HG03066 (cell line): ENCODE data around the gene HNF1B.

Experiments
- ATAC-seq: cut with Tn5 transposase; IDR thresholded peaks from one replicate; pipeline ENCODE4 v1.9.1; 2021; ENCODE audit warnings: low read depth; ENCODE audit not compliant: unreplicated experiment

HNF1B gene

GRCh38 chr17:37761961-37762360 lies 17.1 kb upstream of the HNF1B start:
- ATAC-seq, result no peak

GRCh38 chr17:37761059-37761458 lies 16.2 kb upstream of the HNF1B start:
- no peak for ATAC-seq

GRCh38 chr17:37759014-37759637 lies 14.3 kb upstream of the HNF1B start:
- no peak for ATAC-seq

- ATAC-seq, result no peak
Observed at GRCh38 chr17:37756051-37756450, 11.2 kb upstream of the HNF1B start.

- no peak for ATAC-seq
Observed at GRCh38 chr17:37755455-37755854, 10.6 kb upstream of the HNF1B start.

- ATAC-seq, result no peak
Observed at GRCh38 chr17:37754363-37754762, 9.5 kb upstream of the HNF1B start.

GRCh38 chr17:37752482-37752881 lies 7.6 kb upstream of the HNF1B start:
- no peak for ATAC-seq

- no peak for ATAC-seq
Observed at GRCh38 chr17:37750768-37751475, 6.1 kb upstream of the HNF1B start.

GRCh38 chr17:37750292-37750691 lies 5.4 kb upstream of the HNF1B start:
- no peak for ATAC-seq

- no peak for ATAC-seq
Observed at GRCh38 chr17:37747222-37747621, 2.4 kb upstream of the HNF1B start.

GRCh38 chr17:37746617-37747016 lies 1.8 kb upstream of the HNF1B start:
- ATAC-seq, result no peak

GRCh38 chr17:37745801-37746426 lies 1.1 kb upstream of the HNF1B start:
- ATAC-seq, result no peak

GRCh38 chr17:37744633-37744927 lies 279 bp downstream of the HNF1B start:
- peak; percentile 5 for ATAC-seq

- peak; percentile 18 for ATAC-seq
Observed at GRCh38 chr17:37743875-37744632, 805 bp downstream of the HNF1B start.

GRCh38 chr17:37743612-37743874 lies 1.3 kb downstream of the HNF1B start:
- ATAC-seq, result no peak

GRCh38 chr17:37742762-37743611 lies 1.9 kb downstream of the HNF1B start:
- ATAC-seq, result no peak

GRCh38 chr17:37742116-37742761 lies 2.6 kb downstream of the HNF1B start:
- no peak for ATAC-seq

GRCh38 chr17:37741341-37742115 lies 3.3 kb downstream of the HNF1B start:
- ATAC-seq, result no peak

GRCh38 chr17:37740915-37741314 lies 3.9 kb downstream of the HNF1B start:
- ATAC-seq, result no peak

GRCh38 chr17:37737971-37738370 lies 6.9 kb downstream of the HNF1B start:
- ATAC-seq, result no peak
